Sigmoid colon (tissue), 7 donors: ENCODE measurements around the gene HELB. TPM values are rescaled to one million over a fixed set of nuclear protein-coding genes. Genes with fewer than 3 reads are reported as not detected.

Experiments
- DNase-seq: peaks from one replicate; pipeline ENCODE4 v3.0.0-alpha.2; 2019
- H3K27ac ChIP-seq, 4 donors: fragments of 200-600 bp; sonication (generic); one replicate each; pipeline ENCODE4 v1.5.1; 2016 to 2019; ENCODE audit warnings: mild to moderate bottlenecking in 1 of 4
- H3K27me3 ChIP-seq, 3 donors: fragments of 200-600 bp; sonication (generic); one replicate each; pipeline ENCODE4 v1.5.1; 2019; ENCODE audit warnings: mild to moderate bottlenecking in 1 of 3
- H3K36me3 ChIP-seq, 4 donors: fragments of 200-600 bp; sonication (generic); one replicate each; pipeline ENCODE4 v1.5.1; 2016 to 2019
- H3K4me1 ChIP-seq, 4 donors: fragments of 200-600 bp; sonication (generic); one replicate each; pipeline ENCODE4 v1.5.1; 2017 to 2019
- H3K4me3 ChIP-seq, 4 donors: fragments of 200-600 bp; sonication (generic); one replicate each; pipeline ENCODE4 v1.5.1; 2017 to 2019; ENCODE audit warnings: mild to moderate bottlenecking in 2 of 4, moderate library complexity in 1 of 4
- H3K9me3 ChIP-seq, 4 donors: fragments of 200-600 bp in 3 of 4; sonication (generic) in 3 of 4; one replicate each; pipeline versions ENCODE4 v1.5.1 to v1.6.1; 2013 to 2019
- EP300 ChIP-seq, 4 donors: sonication (generic); formaldehyde crosslinking; IDR thresholded peaks; one replicate each; pipeline ENCODE4 v1.6.1; 2017; ENCODE audit warnings: antibody characterized with exemption in 4 of 4
- POLR2A ChIP-seq, 2 donors: fragments of 450-650 bp; IDR thresholded peaks; one replicate each; pipeline ENCODE4 v1.6.1; 2016; ENCODE audit warnings: antibody characterized with exemption in 2 of 2, mild to moderate bottlenecking in 2 of 2, moderate library complexity in 2 of 2
- POLR2AphosphoS5 ChIP-seq, 4 donors: sonication (generic); formaldehyde crosslinking; IDR thresholded peaks; one replicate each; pipeline ENCODE4 v1.6.1; 2017; ENCODE audit warnings: antibody characterized with exemption in 4 of 4
- WGBS, 2 donors: extraction: QIAGEN DNeasy Blood & Tissue Kit; methylation state at CpG; one replicate each; pipeline ENCODE4 v1.1.7; 2013; 5-methylcytosine and 5-hydroxymethylcytosine counted together
- intact Hi-C: fragments of 100-400 bp; cut with DNase I; formaldehyde crosslinking; loops from one replicate; pipeline ENCODE4 v1.15.1; 2023
- polyA plus RNA-seq, 3 donors: library from polyadenylated mRNA; stranded (reverse); fragments of 200-250 nt; gene quantifications; one replicate each; pipeline ENCODE4 v1.2.3, GENCODE V29; 2013
- total RNA-seq, 4 donors: library from RNA; depleted of rRNA; stranded (reverse); fragments of >200 nt; gene quantifications; one replicate each; pipeline ENCODE4 v1.1.0, GENCODE V29; 2016
- TF ChIP-seq, protein P1 (sequence below), 4 experiments: fragments of 450-650 bp in 3 of 4; fragments of 200-600 bp in 1 of 4; IDR thresholded peaks; one replicate each; pipeline ENCODE4 v1.5.1; 2016 to 2019; ENCODE audit warnings: antibody characterized with exemption in 4 of 4, mild to moderate bottlenecking in 3 of 4, moderate library complexity in 2 of 4
- donor health status: healthy with polysubstance abuse.
- donor health status: Bipolar disorder and iron deficiency.
- donor health status: healthy.

HELB gene
- total and polyA plus RNA-seq, 7 donors: under 0.01 to 8.6 (median 3.2) TPM

DNA sequence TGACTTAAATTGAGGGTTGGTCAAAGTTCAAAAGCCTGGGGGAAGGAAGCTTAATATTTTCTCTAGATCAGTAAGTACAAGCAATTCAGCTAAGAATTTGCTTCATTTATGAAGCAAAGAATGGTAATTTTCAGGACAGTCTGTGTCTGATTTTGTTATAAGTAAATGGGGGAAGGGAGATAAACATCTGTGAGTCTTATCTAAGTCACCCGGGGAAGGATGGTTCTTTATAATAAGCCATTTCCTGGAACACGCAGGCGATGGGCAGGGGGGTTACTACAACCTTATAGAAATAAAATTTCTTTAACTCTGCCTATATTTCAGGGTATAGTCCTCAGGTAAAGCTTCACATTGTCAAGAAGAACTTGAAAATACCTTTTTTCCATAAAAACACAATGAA is 42.9 kb downstream of the HELB start:
- Histone ChIP-seq H3K27me3 (no peaks in the 10 kb centered on the region), H3K4me1 (no peaks in the 10 kb centered on the region), H3K36me3 (peaks cover 0 to 49% (median 0%) of the 10 kb centered on the region in 4 donors), H3K27ac (no peak overlapping the region), H3K9me3 (peaks cover 0 to 8% (median 3%) of the 10 kb centered on the region in 4 donors), H3K4me3 (no peak overlapping the region)
- intact Hi-C loops: no loop called here
- WGBS, 2 donors: 75 to 85% methylated on average over 3 of the region's 3 CpGs
- DNase-seq: no peak
- TF ChIP-seq POLR2AphosphoS5 (IDR thresholded peaks at IDR 0.05) (no peak), POLR2A (IDR thresholded peaks at IDR 0.05) (no peak), EP300 (IDR thresholded peaks at IDR 0.05) (no peak)
- TF ChIP-seq, protein P1, sequence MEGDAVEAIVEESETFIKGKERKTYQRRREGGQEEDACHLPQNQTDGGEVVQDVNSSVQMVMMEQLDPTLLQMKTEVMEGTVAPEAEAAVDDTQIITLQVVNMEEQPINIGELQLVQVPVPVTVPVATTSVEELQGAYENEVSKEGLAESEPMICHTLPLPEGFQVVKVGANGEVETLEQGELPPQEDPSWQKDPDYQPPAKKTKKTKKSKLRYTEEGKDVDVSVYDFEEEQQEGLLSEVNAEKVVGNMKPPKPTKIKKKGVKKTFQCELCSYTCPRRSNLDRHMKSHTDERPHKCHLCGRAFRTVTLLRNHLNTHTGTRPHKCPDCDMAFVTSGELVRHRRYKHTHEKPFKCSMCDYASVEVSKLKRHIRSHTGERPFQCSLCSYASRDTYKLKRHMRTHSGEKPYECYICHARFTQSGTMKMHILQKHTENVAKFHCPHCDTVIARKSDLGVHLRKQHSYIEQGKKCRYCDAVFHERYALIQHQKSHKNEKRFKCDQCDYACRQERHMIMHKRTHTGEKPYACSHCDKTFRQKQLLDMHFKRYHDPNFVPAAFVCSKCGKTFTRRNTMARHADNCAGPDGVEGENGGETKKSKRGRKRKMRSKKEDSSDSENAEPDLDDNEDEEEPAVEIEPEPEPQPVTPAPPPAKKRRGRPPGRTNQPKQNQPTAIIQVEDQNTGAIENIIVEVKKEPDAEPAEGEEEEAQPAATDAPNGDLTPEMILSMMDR (IDR thresholded peaks at IDR 0.05): no peak

DNA sequence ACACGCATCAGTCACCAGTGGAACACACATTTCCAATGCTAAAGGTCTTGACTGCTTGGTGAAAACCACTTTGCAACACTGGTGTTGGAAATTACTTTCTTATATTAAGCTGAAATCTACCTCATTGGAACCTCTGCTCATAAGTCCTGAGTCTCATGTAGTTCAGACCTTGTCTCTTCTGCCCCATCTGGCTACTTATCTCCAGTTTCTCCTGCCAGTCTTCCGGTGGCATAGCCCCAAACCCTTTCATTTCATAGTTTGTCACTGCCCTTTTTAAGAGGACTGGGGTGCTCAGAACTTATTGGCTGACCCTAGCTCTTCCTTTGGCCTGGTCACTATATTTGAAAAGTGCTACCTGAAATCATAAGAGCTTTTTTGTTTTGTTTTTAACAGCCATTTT is 43.7 kb downstream of the HELB start:
- H3K36me3 ChIP-seq: peaks cover 0 to 41% (median 0%) of the 10 kb centered on the region in 4 donors
- no peaks in the 10 kb centered on the region for H3K4me1 ChIP-seq
- WGBS, 2 donors: 97 to 98% methylated on average over 2 of the region's 2 CpGs

DNA sequence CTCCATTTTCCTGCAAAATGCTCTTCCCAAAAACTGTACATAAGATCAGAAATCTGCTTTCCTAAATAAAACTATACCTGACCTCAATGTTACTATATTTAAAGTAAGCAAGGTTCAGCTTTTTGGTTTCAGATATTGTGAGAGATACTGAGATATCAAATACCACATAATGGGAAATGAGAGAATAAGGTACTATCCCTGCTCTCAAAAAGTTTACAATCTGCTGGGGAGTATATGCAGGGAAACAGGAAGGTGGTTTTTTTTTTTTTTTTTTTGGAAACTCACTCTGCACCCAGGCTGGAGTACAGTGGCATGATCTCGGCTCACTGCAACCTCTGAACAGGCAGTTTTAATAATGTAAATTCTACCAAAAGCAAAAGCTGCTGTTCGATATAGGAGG is 49.0 kb downstream of the HELB start:
- no peak for DNase-seq
- intact Hi-C loops: no loop called here
- WGBS, 2 donors: 90 to 93% methylated on average over 2 of the region's 2 CpGs
- Histone ChIP-seq H3K36me3 (peaks cover 0 to 32% (median 0%) of the 10 kb centered on the region in 4 donors), H3K27ac (no peak overlapping the region), H3K4me1 (no peaks in the 10 kb centered on the region), H3K27me3 (no peaks in the 10 kb centered on the region), H3K9me3 (no peaks in the 10 kb centered on the region), H3K4me3 (no peak overlapping the region)
- TF ChIP-seq POLR2A (IDR thresholded peaks at IDR 0.05): no peak
- no peak for TF ChIP-seq EP300 (IDR thresholded peaks at IDR 0.05)

More for the DNA sequence above, 43.7 kb downstream of the HELB start:
- H3K9me3 ChIP-seq: peaks cover 0 to 8% (median 3%) of the 10 kb centered on the region in 4 donors
- no peaks in the 10 kb centered on the region for H3K27me3 ChIP-seq
- no peak for DNase-seq
- no peak overlapping the region for H3K27ac ChIP-seq
- TF ChIP-seq, protein P1 (IDR thresholded peaks at IDR 0.05): no peak
- TF ChIP-seq EP300 (IDR thresholded peaks at IDR 0.05) (no peak), POLR2AphosphoS5 (IDR thresholded peaks at IDR 0.05) (no peak), POLR2A (IDR thresholded peaks at IDR 0.05) (no peak)
- no peak overlapping the region for H3K4me3 ChIP-seq
- intact Hi-C loops: no loop called here

DNA sequence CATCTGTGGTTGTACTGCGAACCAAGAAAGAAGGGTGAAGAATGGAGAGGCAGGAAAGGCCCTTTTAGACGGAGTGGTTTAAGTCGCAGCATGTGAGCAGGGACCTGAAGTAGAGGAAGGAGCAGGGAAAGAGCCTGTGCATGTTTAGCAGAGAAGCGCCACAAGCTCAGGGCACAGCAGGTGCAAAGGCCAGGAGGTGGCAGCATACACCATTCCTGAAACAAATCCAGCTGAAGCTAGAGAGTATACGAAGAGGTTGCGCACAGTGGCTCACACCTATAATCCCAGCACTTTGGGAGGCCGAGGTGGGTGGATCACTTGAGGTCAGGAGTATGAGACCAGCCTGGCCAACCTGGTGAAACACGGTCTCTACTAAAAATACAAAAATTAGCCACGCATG is 49.9 kb downstream of the HELB start:
- no peak for DNase-seq
- TF ChIP-seq, protein P1 (IDR thresholded peaks at IDR 0.05): peak in 1 of 4 experiments; percentile 17
- no peak for TF ChIP-seq POLR2AphosphoS5 (IDR thresholded peaks at IDR 0.05)

DNA sequence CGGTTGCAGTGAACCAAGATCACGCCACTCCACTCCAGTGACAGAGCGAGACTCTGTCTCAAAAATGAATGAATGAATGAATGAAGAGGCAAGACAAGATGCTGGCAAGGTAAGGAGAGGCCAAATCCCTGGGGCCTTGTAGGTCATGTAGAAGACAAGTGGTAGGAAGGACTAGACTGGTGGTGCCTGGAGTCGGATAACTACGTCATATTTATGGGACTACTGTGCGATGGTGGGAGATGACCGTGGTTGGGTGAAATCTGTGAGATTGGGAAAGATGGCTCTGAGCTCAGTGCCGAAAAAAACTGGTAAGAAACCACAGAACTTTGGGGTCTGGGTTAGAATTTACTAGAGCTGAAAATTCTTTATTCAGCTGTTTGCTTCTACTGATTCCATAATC is 50.6 kb downstream of the HELB start:
- peaks cover 0 to 20% (median 0%) of the 10 kb centered on the region in 4 donors for H3K36me3 ChIP-seq
- no peak for TF ChIP-seq POLR2AphosphoS5 (IDR thresholded peaks at IDR 0.05)
- TF ChIP-seq POLR2A (IDR thresholded peaks at IDR 0.05): no peak
- no peak for TF ChIP-seq EP300 (IDR thresholded peaks at IDR 0.05)
- TF ChIP-seq, protein P1 (IDR thresholded peaks at IDR 0.05): no peak
- intact Hi-C loops: no loop called here
- no peaks in the 10 kb centered on the region for H3K9me3 ChIP-seq
- H3K27me3 ChIP-seq: no peaks in the 10 kb centered on the region
- no peaks in the 10 kb centered on the region for H3K4me1 ChIP-seq
- no peak overlapping the region for H3K27ac ChIP-seq
- no peak for DNase-seq
- WGBS, 2 donors: 96 to 97% methylated on average over 8 of the region's 8 CpGs
- no peak overlapping the region for H3K4me3 ChIP-seq

More for the DNA sequence above, 49.9 kb downstream of the HELB start:
- H3K36me3 ChIP-seq: peaks cover 0 to 27% (median 0%) of the 10 kb centered on the region in 4 donors
- no peaks in the 10 kb centered on the region for H3K4me1 ChIP-seq
- intact Hi-C loops: no loop called here
- H3K9me3 ChIP-seq: no peaks in the 10 kb centered on the region
- no peak overlapping the region for H3K4me3 ChIP-seq
- H3K27me3 ChIP-seq: no peaks in the 10 kb centered on the region
- WGBS, 2 donors: 86 to 88% methylated on average over 9 of the region's 9 CpGs
- no peak overlapping the region for H3K27ac ChIP-seq
